Measurements from ENCODE around the gene LACRT.

LACRT gene

DNA sequence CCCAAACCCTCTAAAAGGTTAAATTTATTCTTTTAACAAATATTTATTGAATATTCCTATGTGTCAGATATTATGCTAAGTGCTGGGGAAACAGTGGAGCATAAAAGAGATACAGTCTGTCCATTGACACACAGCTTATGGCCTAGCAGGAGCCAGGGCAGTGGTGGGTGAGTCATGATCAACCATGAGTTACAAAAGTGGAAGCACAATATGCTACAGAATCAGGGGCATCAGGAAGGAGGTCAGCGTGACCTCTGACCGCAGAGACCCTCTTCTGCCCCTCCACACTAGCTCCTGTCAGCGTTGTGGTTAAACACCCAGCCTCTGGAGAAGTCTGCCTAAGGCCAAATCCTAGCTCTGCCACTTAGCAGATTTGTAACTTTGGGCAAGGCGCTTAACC lies 41.6 kb downstream of the LACRT start:
- DNase-seq (ENCODE audit: extremely low read depth, low read depth) = no peak
- TF ChIP-seq, protein P1, sequence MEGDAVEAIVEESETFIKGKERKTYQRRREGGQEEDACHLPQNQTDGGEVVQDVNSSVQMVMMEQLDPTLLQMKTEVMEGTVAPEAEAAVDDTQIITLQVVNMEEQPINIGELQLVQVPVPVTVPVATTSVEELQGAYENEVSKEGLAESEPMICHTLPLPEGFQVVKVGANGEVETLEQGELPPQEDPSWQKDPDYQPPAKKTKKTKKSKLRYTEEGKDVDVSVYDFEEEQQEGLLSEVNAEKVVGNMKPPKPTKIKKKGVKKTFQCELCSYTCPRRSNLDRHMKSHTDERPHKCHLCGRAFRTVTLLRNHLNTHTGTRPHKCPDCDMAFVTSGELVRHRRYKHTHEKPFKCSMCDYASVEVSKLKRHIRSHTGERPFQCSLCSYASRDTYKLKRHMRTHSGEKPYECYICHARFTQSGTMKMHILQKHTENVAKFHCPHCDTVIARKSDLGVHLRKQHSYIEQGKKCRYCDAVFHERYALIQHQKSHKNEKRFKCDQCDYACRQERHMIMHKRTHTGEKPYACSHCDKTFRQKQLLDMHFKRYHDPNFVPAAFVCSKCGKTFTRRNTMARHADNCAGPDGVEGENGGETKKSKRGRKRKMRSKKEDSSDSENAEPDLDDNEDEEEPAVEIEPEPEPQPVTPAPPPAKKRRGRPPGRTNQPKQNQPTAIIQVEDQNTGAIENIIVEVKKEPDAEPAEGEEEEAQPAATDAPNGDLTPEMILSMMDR (IDR thresholded peaks at IDR 0.05; ENCODE audit: low read depth, low read length, missing control alignments) = no peak
- H3K4me3 ChIP-seq (replicated peaks; ENCODE audit: low read depth, low read length) = no peak overlapping the region

- DNase-seq (ENCODE audit: extremely low read depth, low read depth) = no peak
- no peak overlapping the region for H3K4me3 ChIP-seq (replicated peaks; ENCODE audit: low read depth, low read length)
- TF ChIP-seq, protein P1 (IDR thresholded peaks at IDR 0.05; ENCODE audit: low read depth, low read length, missing control alignments) = no peak
Observed at GRCh38 chr12:54592316-54592715, 42.4 kb downstream of the LACRT start.

DNA sequence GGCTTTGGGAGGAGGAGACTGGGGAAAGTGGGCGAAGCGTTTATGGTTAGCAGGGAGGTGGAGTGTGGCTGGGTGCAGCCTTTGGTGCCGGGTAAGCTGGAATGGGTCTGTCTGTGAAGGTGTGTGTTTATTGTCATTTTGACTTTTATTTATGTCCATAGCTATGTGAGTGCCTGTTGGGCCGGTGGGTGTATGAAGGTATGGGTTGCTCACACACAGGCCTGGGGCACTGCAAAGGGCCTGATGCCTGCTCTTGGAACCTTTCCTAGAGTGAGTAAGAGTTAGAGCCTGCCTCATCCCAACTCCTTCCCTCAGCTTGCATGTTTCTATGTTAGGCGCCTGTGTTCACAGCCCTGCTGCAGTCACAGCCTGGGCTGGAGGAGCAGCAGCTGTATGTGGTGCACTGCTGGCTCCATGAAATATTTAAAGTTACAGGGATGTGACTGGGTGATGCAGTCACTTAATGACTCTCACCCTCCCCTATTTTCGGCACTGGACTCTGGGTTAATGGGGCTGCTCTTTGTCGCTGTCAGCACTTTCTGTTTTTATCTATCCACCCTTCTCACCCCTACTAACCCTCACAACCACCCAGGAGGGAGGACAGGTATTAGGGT lies 43.6 kb downstream of the LACRT start:
- TF ChIP-seq, protein P1 (IDR thresholded peaks at IDR 0.05; ENCODE audit: low read depth, low read length, missing control alignments) = no peak
- no peak for DNase-seq (ENCODE audit: extremely low read depth, low read depth)
- H3K4me3 ChIP-seq (replicated peaks; ENCODE audit: low read depth, low read length) = no peak overlapping the region

- TF ChIP-seq, protein P1 (IDR thresholded peaks at IDR 0.05; ENCODE audit: low read depth, low read length, missing control alignments) = no peak
- DNase-seq (ENCODE audit: extremely low read depth, low read depth) = no peak
- H3K4me3 ChIP-seq (replicated peaks; ENCODE audit: low read depth, low read length) = no peak overlapping the region
Observed at GRCh38 chr12:54589964-54590363, 44.7 kb downstream of the LACRT start.

- no peak for DNase-seq (ENCODE audit: extremely low read depth, low read depth)
- TF ChIP-seq, protein P1 (IDR thresholded peaks at IDR 0.05; ENCODE audit: low read depth, low read length, missing control alignments) = no peak
- no peak overlapping the region for H3K4me3 ChIP-seq (replicated peaks; ENCODE audit: low read depth, low read length)
Observed at GRCh38 chr12:54588890-54589267, 45.8 kb downstream of the LACRT start.

- TF ChIP-seq, protein P1 (IDR thresholded peaks at IDR 0.05; ENCODE audit: low read depth, low read length, missing control alignments) = no peak
- no peak within 1 kb of the TSS for H3K4me3 ChIP-seq (replicated peaks; ENCODE audit: low read depth, low read length)
Observed at GRCh38 chr12:54588110-54588889, 46.4 kb downstream of the LACRT start, which contains the start of gene PPP1R1A. Gene PPP1R1A, minus strand, starts transcription at chr12:54588659. Its CDS starts 171 bp downstream, at chr12:54588488.

More at GRCh38 chr12:54588110-54588889, 46.4 kb downstream of the LACRT start, which contains the start of gene PPP1R1A:
- DNase-seq (ENCODE audit: extremely low read depth, low read depth) = no peak

Measured in HFF-Myc (cell line).